ENCODE data around the gene NUDCD3. TPM values are rescaled to one million over a fixed set of nuclear protein-coding genes. Genes with fewer than 3 reads are reported as not detected.

The NUDCD3 gene
- total and polyA plus RNA-seq, 8 donors: 22.4 to 62.1 (median 35.4) TPM

GRCh38 chr7:44522315-44522714, 31.9 kb upstream of the NUDCD3 start:
- no peak for FAIRE-seq
- intact Hi-C loops (cut with DNase I): no loop called here
- H3K27me3 ChIP-seq: no peaks in the 10 kb centered on the region
- 77 to 86% methylated on average over 3 of the region's 3 CpGs for WGBS, 2 donors
- TF ChIP-seq, protein P1, sequence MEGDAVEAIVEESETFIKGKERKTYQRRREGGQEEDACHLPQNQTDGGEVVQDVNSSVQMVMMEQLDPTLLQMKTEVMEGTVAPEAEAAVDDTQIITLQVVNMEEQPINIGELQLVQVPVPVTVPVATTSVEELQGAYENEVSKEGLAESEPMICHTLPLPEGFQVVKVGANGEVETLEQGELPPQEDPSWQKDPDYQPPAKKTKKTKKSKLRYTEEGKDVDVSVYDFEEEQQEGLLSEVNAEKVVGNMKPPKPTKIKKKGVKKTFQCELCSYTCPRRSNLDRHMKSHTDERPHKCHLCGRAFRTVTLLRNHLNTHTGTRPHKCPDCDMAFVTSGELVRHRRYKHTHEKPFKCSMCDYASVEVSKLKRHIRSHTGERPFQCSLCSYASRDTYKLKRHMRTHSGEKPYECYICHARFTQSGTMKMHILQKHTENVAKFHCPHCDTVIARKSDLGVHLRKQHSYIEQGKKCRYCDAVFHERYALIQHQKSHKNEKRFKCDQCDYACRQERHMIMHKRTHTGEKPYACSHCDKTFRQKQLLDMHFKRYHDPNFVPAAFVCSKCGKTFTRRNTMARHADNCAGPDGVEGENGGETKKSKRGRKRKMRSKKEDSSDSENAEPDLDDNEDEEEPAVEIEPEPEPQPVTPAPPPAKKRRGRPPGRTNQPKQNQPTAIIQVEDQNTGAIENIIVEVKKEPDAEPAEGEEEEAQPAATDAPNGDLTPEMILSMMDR (IDR thresholded peaks at IDR 0.05): no peak
- H3K27ac ChIP-seq: no peak overlapping the region
- no peaks in the 10 kb centered on the region for H3K9me3 ChIP-seq
- H3K36me3 ChIP-seq: no peaks in the 10 kb centered on the region
- no peak for ATAC-seq
- H3K4me1 ChIP-seq: no peaks in the 10 kb centered on the region
- no peak for DNase-seq
- no peak overlapping the region for H3K4me3 ChIP-seq

DNA sequence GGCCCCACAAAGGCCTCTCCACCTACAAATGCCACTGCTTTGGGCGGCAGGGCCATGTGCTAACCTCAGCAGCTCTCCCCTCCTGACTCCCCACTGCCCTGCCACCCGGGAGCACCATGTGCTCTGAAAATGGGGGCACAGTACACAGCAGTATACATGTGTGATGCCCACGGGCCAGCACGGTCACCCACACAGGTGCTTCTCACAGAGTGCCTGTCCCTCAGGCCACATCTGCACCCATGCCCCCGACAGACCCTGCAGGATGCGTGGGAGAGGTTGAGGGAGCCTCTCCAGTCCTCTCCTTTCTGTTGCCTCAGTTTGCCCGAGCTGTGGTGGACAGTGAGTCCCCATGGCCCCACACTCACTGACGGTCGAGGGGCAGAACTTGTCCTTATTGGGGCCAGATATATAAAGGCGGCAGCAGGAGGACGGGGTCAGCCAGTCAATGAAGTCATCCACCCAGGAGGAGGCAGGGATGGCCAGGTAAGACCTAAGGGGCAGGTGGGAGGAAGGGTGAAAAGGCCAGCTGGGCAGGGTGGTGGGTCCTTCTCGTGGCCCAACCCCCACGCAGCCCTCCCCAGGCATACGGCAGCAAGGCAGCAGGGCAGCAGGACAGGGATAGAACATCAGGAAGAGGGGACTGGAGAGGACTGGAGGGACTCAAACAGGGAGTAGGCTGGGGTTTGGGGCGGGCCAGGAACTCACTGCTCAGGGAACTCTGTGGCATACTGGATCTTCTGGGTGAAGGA, 31.1 kb upstream of the NUDCD3 start:
- Histone ChIP-seq H3K4me1 (no peaks in the 10 kb centered on the region), H3K27me3 (no peaks in the 10 kb centered on the region), H3K9me3 (no peaks in the 10 kb centered on the region), H3K4me3 (no peak overlapping the region), H3K27ac (no peak overlapping the region), H3K36me3 (no peaks in the 10 kb centered on the region)
- ATAC-seq: no peak
- peak in 1 of 6 donors; percentile 41 for DNase-seq
- 68 to 71% methylated on average over 14 to 15 of the region's 15 CpGs for WGBS, 2 donors
- no peak for FAIRE-seq
- TF ChIP-seq, protein P1 (IDR thresholded peaks at IDR 0.05): no peak
- intact Hi-C loops (cut with DNase I): no loop called here

- 77 to 82% methylated on average over 5 of the region's 5 CpGs for WGBS, 2 donors
- Histone ChIP-seq H3K4me3 (no peak overlapping the region), H3K27me3 (no peaks in the 10 kb centered on the region), H3K36me3 (no peaks in the 10 kb centered on the region), H3K4me1 (no peaks in the 10 kb centered on the region), H3K27ac (no peak overlapping the region), H3K9me3 (no peaks in the 10 kb centered on the region)
- TF ChIP-seq, protein P1 (IDR thresholded peaks at IDR 0.05): no peak
- ATAC-seq (no peak), FAIRE-seq (no peak), DNase-seq (no peak)
- intact Hi-C loops (cut with DNase I): no loop called here
These were observed 30.1 kb upstream of the NUDCD3 start for GRCh38 chr7:44520574-44520973.

GRCh38 chr7:44519546-44519945, 29.1 kb upstream of the NUDCD3 start:
- TF ChIP-seq, protein P1 (IDR thresholded peaks at IDR 0.05): no peak
- H3K4me3 ChIP-seq: no peak overlapping the region
- intact Hi-C loops (cut with DNase I): no loop called here
- ATAC-seq (no peak), FAIRE-seq (no peak), DNase-seq (no peak)
- no peaks in the 10 kb centered on the region for H3K9me3 ChIP-seq
- no peaks in the 10 kb centered on the region for H3K4me1 ChIP-seq
- H3K27ac ChIP-seq: no peak overlapping the region
- 66 to 75% methylated on average over 7 of the region's 7 CpGs for WGBS, 2 donors
- no peaks in the 10 kb centered on the region for H3K27me3 ChIP-seq
- no peaks in the 10 kb centered on the region for H3K36me3 ChIP-seq

GRCh38 chr7:44518761-44519160, 28.3 kb upstream of the NUDCD3 start:
- Histone ChIP-seq H3K4me3 (no peak overlapping the region), H3K36me3 (no peaks in the 10 kb centered on the region), H3K9me3 (no peaks in the 10 kb centered on the region), H3K27ac (no peak overlapping the region), H3K27me3 (no peaks in the 10 kb centered on the region), H3K4me1 (no peaks in the 10 kb centered on the region)
- 70 to 76% methylated on average over 3 of the region's 3 CpGs for WGBS, 2 donors
- no peak for DNase-seq
- intact Hi-C loops (cut with DNase I): no loop called here
- no peak for FAIRE-seq
- TF ChIP-seq, protein P1 (IDR thresholded peaks at IDR 0.05): no peak
- no peak for ATAC-seq

All from pancreas (tissue), 10 donors.